HG03342 (cell line): ENCODE data around the gene KMT2E.
A peak's percentile ranks its signal among the peaks of the same experiment; 100 is the strongest.
"Not testable (repeated sequence)": the region's sequence is repeated elsewhere in the genome, so short reads cannot be mapped to it uniquely, and the experiment has no call there.

Source experiments
- ATAC-seq: cut with Tn5 transposase; IDR thresholded peaks from one replicate; pipeline ENCODE4 v1.9.1; 2021; ENCODE audit warnings: mild to moderate bottlenecking, moderate library complexity; ENCODE audit not compliant: unreplicated experiment

KMT2E gene, protein sequence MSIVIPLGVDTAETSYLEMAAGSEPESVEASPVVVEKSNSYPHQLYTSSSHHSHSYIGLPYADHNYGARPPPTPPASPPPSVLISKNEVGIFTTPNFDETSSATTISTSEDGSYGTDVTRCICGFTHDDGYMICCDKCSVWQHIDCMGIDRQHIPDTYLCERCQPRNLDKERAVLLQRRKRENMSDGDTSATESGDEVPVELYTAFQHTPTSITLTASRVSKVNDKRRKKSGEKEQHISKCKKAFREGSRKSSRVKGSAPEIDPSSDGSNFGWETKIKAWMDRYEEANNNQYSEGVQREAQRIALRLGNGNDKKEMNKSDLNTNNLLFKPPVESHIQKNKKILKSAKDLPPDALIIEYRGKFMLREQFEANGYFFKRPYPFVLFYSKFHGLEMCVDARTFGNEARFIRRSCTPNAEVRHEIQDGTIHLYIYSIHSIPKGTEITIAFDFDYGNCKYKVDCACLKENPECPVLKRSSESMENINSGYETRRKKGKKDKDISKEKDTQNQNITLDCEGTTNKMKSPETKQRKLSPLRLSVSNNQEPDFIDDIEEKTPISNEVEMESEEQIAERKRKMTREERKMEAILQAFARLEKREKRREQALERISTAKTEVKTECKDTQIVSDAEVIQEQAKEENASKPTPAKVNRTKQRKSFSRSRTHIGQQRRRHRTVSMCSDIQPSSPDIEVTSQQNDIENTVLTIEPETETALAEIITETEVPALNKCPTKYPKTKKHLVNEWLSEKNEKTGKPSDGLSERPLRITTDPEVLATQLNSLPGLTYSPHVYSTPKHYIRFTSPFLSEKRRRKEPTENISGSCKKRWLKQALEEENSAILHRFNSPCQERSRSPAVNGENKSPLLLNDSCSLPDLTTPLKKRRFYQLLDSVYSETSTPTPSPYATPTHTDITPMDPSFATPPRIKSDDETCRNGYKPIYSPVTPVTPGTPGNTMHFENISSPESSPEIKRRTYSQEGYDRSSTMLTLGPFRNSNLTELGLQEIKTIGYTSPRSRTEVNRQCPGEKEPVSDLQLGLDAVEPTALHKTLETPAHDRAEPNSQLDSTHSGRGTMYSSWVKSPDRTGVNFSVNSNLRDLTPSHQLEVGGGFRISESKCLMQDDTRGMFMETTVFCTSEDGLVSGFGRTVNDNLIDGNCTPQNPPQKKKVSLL (N-terminal part only)

DNA sequence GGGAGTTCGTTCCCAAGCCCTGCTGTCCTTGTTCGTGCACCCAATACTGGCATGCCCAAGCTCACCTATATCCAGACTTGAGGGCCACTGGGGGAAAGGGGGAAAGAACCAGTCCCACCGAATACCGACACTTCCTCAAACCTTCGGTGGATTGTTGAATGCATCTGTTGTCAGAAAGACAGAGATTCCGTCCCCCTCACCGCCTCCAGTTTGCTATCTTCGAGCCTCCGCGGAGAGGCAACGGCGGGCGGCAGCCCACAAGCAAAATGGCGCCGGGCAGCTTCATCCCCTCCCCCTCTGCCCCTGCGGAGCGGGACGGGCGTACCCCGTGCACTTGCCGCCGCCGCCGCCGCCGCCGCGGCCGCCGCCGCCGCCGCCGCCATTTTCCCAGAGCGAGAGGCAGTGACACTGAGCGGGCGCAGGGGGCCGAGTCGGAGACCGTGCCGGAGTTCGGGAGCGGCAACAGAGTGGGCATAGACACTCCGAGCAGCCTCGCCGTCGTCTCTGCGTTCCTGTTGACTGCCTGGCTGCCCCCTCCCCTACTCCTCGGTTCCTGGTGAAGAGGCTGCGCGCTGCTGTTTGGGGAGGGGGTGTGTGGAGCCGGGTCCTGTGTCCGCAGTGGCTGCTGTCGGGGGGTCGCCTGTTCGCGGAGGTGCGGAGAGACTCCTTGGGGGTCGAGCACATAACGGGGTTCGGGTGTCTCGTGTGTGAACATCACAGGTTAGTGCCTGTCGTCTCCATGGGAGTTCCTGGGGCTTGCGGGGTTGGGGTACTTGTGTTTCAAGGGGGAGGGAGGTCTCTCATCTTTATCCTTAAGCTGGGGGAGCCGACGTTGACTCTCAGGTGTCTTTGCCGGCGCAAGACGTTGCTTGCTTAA is at the start of gene KMT2E:
KMT2E (plus strand) TSS at position 390 of the 877 bp plus-strand sequence. CDS start 26,748 bp downstream, outside the sequence.
- peak; percentile 28 for ATAC-seq

DNA sequence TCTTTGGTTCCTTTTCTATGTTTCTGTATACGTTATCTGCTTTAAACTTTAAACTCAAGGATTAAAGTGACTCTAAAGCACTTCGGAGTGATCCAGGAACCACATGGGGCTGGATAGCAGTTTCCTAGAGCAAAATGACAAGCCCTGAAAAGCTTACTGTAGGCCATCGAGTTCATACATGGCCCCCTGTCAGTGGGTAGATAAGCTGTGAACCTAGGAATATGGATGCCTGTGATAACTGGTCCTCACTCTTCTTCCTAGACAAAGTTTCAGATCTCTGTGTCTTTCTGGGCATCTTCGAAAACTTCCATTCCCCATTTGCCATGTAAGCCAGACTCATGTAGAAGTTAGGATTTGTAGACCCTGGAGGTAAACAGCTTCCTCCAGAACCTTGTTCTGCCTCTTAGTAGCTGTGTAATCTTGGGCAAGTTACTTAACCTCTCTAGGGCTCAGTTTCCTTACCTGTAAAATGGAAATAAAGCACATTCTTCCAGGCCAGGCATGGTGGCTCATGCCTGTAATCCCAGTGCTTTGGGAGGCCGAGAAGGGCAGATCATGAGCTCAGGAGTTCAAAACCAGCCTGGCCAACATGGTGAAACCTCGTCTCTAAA is 49.3 kb upstream of the KMT2E start:
- ATAC-seq: no peak

DNA sequence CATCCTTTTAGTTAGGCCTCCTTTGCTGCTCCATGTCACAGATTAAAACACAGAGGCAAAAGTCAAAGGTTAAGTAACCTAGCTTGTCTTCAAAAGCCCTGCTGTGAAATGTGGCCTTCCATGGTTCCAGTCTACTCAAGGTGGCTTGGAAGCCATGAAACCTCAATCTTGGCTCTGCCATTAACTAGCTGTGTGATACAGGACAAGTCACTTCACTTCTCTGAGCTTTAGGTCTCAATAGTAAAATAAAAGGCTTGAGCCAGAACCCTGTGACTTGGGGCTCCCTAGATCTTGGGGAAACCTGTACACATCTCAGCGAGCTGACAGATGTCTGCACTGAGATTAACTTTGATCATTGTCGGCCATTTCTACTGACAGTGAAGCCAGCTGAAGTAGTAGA is 48.0 kb upstream of the KMT2E start:
- no peak for ATAC-seq

DNA sequence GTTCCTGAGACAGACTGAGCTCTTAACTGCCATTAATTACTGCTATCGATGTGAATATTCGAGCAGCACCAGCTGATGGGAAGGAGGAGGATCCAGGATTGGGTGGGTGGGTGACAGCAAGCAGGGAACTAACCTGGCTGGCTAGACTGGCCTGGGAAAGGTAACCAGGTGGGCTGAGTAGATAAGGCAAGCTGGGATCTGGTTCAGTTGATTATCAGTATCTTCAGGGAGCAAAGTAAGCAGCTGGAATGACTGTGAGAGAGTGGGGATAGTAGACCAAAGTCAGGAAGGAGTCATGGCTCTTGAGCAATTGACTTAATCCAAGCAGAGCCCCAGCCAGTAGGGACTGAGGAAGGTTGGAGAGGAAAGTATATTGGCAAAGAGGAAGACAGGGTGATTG is 46.9 kb upstream of the KMT2E start:
- ATAC-seq: no peak

DNA sequence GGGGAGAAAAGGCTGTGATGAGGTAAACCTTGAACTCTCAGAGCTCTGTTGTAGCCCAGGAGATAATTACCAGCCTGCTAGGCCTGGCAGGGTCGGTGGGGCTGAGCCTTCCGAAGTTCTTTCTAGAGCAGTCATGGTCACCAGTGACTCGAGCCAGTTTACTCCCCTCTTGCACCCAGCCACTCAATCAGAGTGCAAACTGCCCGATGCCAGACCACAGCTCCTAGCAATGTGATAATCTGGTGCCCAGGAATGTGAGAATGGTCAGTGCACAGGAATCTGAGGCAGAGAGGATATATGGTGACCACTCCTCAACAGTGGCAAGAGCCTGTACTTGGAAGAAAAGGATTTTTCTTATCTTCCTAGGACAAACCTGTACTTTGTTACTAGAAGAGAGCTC is 46.4 kb upstream of the KMT2E start:
- no peak for ATAC-seq

DNA sequence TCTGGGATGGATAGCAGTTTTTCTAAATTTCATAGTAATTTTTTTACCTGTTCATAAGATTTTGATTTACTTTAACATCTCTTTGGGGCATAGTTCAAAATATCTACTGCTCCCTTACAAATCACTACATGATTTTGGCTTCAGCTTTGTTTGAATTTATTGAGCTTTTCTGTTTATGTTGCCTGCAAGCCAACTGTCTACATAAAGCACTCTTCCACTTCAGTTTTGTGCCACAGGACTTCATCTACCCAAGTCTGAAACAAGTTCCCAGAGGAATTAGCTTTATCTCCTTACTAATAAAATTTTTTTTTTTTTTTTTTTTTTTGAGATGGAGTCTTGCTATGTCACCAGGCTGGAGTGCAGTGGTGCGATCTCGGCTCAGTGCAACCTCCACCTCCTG is 45.4 kb upstream of the KMT2E start:
- no peak for ATAC-seq

DNA sequence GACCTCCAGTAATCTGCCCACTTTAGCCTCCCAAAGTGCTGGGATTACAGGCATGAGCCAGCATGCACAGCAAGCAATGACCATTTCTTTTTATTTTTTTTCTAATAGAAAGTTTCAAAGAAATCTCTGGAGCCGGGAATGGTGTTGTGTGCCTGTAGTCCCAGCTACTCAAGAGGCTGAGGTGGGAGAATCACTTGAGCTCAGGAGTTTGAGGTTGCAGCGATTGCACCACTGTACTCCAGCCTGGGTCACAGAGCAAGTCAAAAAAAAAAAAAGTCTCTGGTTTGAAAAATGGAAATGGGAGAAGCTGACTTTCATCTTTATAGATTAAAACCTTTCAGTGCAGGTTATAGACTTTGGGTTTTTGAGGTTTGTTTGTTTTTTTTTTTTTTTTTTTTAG is 44.8 kb upstream of the KMT2E start:
- no peak for ATAC-seq

DNA sequence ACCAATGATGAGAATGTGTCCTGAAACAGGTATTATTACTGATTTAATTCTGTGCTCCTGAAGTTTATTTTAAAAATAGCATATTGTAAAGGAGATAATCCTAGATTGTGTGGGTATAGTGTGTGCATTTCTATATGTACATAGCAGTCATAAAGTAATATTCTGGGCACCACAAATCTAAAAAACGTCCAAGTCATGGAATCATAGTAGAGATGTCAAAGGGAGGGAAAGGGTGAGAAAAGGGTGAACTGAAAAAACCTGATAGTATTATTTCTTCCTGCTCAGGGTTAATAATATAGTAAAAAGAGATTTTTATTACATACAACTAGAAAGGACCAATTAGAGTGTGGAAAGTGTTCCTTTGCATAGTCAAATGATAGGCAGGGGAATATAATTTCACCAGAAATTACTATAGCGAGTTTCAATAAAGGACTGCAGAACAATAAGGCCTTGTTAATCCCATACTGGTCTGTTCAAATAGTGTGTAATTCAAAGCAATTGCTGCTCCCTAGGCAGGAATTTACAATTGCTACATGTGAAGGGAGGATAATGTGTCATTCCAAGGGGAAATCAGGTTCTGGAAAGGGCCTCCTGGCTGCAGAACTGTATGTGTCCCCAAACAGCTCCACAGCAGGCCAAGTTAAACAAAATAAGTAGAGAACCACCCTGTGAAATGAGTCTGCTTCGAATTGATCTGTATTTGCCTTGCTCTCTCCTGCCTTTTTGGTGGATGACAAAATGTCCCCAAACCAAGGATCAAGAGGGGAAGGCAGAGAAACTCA is 42.5 kb upstream of the KMT2E start:
- ATAC-seq: no peak

DNA sequence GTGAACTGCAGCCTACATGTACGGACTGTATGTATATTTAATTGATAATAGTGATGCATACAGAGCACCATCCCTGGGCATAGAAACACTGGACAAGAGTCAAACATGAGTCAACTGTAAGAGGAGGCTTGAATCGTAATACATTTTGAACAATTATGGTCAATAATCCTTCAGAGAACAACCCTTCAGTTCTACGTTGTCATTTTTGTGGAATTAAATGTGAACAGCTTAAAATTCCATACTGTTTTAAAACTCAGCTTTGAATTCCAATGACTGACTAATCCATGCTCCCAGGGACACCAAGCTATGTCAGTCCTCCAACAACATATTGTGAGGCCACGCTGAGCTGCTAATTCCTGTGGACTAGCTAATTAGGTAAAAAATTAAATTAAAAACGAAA is 41.5 kb upstream of the KMT2E start:
- ATAC-seq: no peak

DNA sequence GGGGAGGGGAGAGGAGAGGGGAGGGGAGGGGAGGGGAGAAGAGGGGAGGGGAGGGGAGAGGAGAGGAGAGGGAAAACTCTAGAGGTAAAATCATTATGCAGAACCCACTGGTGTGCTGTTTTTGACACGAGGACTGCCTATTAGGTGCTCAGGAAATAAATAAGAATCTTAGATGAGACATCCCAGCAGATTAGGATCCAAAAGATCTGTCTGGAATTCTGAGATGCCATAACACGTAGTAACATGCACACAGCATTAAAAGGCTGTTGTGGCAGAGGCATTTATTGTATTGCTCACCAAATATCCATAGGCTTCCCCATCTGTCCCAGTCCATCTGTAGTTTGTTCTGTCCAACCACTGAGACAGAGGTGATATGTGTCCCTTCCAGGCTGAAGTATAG is 40.8 kb upstream of the KMT2E start:
- ATAC-seq: no peak

DNA sequence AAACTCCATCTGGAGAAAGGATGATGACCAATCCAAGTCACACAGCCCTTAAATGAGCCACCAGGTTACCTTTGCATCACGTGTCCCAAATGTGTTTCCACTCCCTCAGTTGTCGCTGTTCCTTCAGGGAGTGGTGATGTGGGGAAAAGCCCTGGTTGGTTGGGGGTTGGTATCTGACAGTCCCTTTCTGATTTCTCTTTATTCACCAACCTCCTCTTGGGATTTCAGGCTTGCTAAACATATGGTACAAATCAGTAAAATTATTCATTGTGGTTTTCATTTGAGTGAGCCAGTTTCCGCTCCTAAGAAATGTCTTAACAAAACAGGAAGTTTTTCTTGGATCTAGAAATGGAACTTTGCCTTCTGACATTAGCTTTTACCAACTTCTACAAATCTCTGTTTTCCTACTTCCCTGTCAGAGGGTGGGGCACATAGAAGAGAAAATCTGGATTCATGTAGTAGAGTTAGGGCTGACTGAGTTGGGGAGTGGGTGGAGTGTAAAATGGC is 40.0 kb upstream of the KMT2E start:
- no peak for ATAC-seq

DNA sequence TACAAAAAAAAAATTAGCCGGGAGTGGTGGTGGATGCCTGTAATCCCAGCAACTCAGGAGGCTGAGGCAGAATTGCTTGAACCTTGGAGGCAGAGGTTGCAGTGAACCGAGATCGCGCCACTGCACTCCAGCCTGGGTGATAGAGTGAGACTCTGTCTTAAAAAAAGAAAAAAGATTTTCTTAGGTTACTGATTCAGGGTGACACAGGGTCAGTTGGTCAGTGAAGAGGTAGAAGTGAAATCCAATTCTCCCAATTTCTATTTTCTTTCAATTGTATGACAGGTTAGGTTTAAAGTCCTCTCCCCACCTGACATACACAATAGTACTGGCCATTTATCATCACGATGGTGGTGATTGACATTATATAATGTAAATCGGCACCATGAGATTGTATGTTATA is 38.5 kb upstream of the KMT2E start:
- ATAC-seq: not testable (repeated sequence)

DNA sequence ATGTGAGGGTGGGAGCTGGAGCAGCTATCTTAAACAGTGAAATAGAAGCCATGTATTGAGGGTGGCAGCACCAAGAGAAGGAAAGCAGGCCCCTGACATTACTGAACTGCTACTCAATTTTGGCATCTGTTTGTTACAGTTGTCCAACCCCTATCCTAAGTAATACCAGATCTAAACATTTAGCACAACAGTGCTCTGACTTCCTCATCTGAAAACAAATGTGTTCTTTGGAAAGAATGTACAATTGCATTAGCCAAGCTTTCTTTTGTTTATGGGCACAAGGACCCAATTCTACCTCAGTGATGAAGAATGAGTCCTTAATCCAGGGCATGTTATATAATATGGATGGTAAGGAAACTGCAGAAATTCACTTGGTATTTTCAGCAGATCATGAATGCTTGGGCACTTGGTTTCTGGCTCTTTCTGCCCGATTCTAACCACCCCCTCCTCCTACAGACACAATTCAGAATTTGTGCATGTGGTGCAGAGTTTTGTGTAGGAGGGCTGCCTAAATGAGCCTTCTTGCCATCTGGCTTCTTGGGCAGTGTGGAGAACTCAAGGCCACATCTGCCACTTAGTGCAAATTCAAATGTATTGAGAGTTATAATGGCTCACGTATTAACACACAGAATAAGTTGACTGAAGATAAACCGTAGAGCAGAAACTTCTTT is 36.9 kb upstream of the KMT2E start:
- ATAC-seq: no peak

DNA sequence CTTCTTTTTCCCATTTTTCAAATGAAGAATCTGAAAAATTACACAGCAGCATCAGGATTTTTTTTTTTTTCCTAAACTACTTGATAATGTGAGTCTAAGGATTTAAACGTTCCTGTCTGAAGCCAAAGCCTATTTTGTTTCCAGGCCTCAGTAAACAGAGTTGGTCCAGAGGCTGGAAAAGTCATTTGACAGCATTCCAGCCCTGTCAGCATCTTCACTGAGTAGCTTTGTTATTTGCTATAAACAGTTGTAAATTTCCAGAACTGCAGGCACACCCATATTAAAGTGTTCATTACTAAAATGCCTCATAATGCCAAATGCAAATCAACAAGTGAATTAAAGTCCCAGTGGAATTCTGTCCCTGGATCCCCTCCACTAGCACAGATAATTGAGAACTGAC is 35.5 kb upstream of the KMT2E start:
- no peak for ATAC-seq

DNA sequence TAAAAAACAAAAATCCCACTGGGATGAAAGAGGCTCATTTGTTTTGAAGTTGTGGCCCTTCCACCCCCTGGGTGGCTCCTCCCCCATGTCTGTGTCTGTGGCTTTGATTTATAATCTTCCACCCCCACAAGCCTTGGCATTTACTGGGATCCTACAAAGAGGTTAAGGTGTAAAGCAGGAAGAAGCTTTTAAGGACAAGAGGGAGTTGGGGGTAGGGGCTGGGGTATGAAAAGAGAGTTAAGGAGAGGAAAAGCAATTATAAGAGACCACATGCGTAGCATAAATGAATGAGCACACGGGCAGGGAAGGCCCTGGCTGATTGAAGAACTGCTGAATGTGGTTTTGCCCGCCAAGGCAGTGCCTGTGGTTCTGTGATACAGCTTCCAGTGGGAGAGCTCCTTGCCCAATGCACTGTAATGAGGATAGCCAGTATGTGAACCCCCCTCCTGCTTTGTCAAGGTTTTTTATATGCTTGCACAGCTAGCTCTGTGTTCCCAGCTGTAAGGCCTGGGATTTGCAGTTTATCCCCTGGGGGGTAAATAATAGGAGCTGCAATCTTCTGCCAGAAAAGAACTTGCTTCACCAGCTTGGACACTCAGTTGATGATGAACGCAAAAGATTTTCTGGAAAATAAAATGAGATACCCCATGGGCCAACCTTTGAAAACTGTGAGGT is 34.7 kb upstream of the KMT2E start:
- no peak for ATAC-seq

DNA sequence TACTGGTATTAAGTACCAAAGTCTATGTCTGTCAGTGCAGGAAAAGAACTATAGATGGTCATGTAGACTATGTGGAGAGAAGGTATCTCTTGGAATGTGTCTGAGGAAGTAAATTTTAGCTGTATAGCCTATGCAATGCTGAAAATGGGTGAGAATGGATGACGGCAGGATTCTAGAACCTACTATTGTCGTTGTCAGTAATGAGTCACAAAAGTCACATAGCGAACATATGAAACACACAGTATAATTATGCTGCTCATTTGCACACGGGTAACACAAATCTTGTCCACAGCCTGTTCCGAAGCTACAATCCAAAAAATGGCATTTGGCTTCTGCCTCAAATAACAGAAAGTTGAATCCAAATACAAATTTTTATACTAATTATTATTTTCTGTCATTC is 33.6 kb upstream of the KMT2E start:
- no peak for ATAC-seq

DNA sequence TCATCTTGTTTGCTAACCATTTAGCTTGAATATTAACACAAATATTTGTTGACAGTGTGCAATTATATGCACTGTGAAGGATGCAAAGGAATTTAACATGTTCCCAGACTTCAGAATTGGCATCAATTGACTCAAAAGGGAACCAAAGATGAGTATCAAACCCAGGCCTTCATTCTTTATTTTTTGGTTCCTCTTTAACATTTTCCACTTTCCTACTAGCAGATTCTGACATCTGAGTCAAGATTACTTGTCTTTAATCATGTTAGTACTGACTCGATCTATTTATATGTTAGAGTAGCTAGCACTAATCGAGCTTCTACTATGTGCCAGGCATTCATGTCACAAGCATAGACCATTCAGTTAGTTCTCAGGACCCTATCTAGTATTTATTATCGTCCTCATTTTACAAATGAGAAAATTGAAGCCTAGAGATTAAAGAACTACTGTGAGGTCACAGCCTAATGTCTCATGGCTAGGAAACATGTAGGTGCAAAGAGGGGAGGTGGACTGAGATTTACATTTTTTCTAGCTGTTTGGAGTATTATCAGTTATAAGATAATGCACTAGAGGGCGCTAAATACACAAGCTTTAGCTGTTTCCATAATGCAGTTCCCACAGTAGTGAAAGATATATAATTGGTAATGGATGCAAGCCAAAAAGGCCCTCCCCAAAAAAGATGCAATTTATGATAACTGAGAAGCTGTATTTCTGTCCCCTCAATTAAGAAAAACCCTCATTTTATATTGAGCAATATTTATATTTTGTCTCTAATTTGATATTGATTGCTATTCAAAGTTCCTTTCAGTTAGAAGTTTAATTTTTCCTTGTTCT is 32.9 kb upstream of the KMT2E start:
- ATAC-seq: no peak
